Trophoblast cell (in vitro differentiated cells and primary cell): ENCODE results near the gene EYS.

Source experiments
- DNase-seq, 2 donors: peaks; one replicate each; pipeline ENCODE4 v3.0.0-alpha.2; 2016
- H2AFZ ChIP-seq: 2 replicates; pipeline ENCODE4 v1.6.1; 2013; ENCODE audit warnings: low read length, moderate library complexity, mild to moderate bottlenecking; ENCODE audit not compliant: insufficient read depth, poor library complexity
- H2AK5ac ChIP-seq: 2 replicates; pipeline ENCODE4 v1.6.1; 2013; ENCODE audit warnings: mild to moderate bottlenecking, low read length
- H2BK120ac ChIP-seq: 2 replicates; pipeline ENCODE4 v1.6.1; 2013; ENCODE audit warnings: low read length, mild to moderate bottlenecking, moderate library complexity; ENCODE audit not compliant: insufficient read depth, poor library complexity
- H2BK12ac ChIP-seq: 2 replicates; pipeline ENCODE4 v1.6.1; 2013; ENCODE audit warnings: mild to moderate bottlenecking, low read length, moderate library complexity
- H2BK5ac ChIP-seq: 2 replicates; pipeline ENCODE4 v1.6.1; 2013; ENCODE audit warnings: low read length, low read depth, moderate library complexity, mild to moderate bottlenecking; ENCODE audit not compliant: poor library complexity
- H3K14ac ChIP-seq: 2 replicates; pipeline ENCODE4 v1.6.1; 2013; ENCODE audit warnings: mild to moderate bottlenecking, low read length
- H3K18ac ChIP-seq: 2 replicates; pipeline ENCODE4 v1.6.1; 2013; ENCODE audit warnings: mild to moderate bottlenecking, low read length
- H3K23ac ChIP-seq: 2 replicates; pipeline ENCODE4 v1.6.1; 2013; ENCODE audit warnings: low read length
- H3K27ac ChIP-seq: 2 replicates; pipeline ENCODE4 v1.5.1; 2013; ENCODE audit warnings: low read depth, mild to moderate bottlenecking, inconsistent platforms, low read length, moderate library complexity
- H3K27me3 ChIP-seq: 2 replicates; pipeline ENCODE4 v1.6.1; 2013; ENCODE audit warnings: inconsistent platforms, mild to moderate bottlenecking, low read length, moderate library complexity; ENCODE audit not compliant: insufficient read depth
- H3K36me3 ChIP-seq, 2 experiments: 1 replicate in 1 of 2; 2 replicates in 1 of 2; pipeline ENCODE4 v1.6.1; 2013; ENCODE audit warnings: low read length in 2 of 2, mild to moderate bottlenecking in 2 of 2, moderate library complexity in 1 of 2; ENCODE audit not compliant: insufficient read depth in 2 of 2, control insufficient read depth in 1 of 2
- H3K4ac ChIP-seq: 2 replicates; pipeline ENCODE4 v1.6.1; 2013; ENCODE audit warnings: low read depth, mild to moderate bottlenecking, low read length, moderate library complexity
- H3K4me1 ChIP-seq, 2 experiments: 1 replicate in 1 of 2; 2 replicates in 1 of 2; pipeline ENCODE4 v1.6.1; 2013; ENCODE audit warnings: low read length in 2 of 2, mild to moderate bottlenecking in 2 of 2, moderate library complexity in 1 of 2; ENCODE audit not compliant: insufficient read depth in 2 of 2, control insufficient read depth in 1 of 2
- H3K4me2 ChIP-seq: 2 replicates; pipeline ENCODE4 v1.6.1; 2013; ENCODE audit warnings: inconsistent platforms, mild to moderate bottlenecking, low read length, moderate library complexity
- H3K4me3 ChIP-seq: 2 replicates; pipeline ENCODE4 v1.5.1; 2013; ENCODE audit warnings: mild to moderate bottlenecking, low read depth, low read length, inconsistent platforms
- H3K79me1 ChIP-seq: one replicate; pipeline ENCODE4 v1.6.1; 2013; ENCODE audit warnings: low read length
- H3K79me2 ChIP-seq: 2 replicates; pipeline ENCODE4 v1.6.1; 2013; ENCODE audit warnings: low read length, mild to moderate bottlenecking; ENCODE audit not compliant: control insufficient read depth, insufficient read depth, poor library complexity
- H3K9ac ChIP-seq: 2 replicates; pipeline ENCODE4 v1.6.1; 2013; ENCODE audit warnings: mild to moderate bottlenecking, low read length
- H3K9me3 ChIP-seq: 2 replicates; pipeline ENCODE4 v1.6.1; 2013; ENCODE audit warnings: low read depth, mild to moderate bottlenecking, control low read depth, inconsistent platforms, low read length; ENCODE audit not compliant: insufficient read depth
- H4K12ac ChIP-seq: 2 replicates; pipeline ENCODE4 v1.6.1; 2013; ENCODE audit warnings: low read depth, mild to moderate bottlenecking, low read length, moderate library complexity
- H4K8ac ChIP-seq: 2 replicates; pipeline ENCODE4 v1.6.1; 2013; ENCODE audit warnings: low read depth, mild to moderate bottlenecking, low read length, moderate library complexity
- H4K91ac ChIP-seq: one replicate; pipeline ENCODE4 v1.6.1; 2013; ENCODE audit warnings: low read depth, mild to moderate bottlenecking, low read length, moderate library complexity
- WGBS: extraction: QIAGEN DNeasy Blood & Tissue Kit; methylation state at CpG from one replicate; pipeline ENCODE4 v1.1.7; 2013; ENCODE audit warnings: missing lambda C conversion rate; ENCODE audit not compliant: insufficient read length, insufficient coverage; ENCODE audit errors: extremely low coverage; 5-methylcytosine and 5-hydroxymethylcytosine counted together

Gene EYS

DNA sequence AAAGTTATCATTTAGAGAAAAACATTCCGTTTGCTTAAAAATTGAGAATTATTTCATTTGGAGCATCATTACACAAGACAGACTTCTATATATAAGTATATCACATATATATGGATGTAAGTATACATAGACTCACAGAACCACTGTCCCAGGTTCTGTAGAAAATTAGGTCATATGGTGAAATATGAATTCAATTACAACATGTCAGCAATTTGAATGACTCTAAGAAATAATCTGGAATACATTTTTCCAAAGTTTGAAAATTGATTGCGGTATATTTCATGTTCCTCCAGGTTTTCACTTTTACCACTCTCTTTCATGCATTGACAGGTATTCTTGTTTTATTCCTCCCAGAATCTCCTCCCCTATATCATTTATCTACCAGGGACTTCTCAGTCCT is 1179.1 kb downstream of the EYS start:
- no peaks in the 10 kb centered on the region for H3K27me3 ChIP-seq
- no peaks in the 10 kb centered on the region for H3K4me1 ChIP-seq
- DNase-seq, result no peak
- H3K14ac ChIP-seq, result no peak overlapping the region
- H3K9ac ChIP-seq, result no peak overlapping the region
- H3K23ac ChIP-seq, result no peak overlapping the region
- no peak overlapping the region for H3K27ac ChIP-seq
- no peaks in the 10 kb centered on the region for H3K79me2 ChIP-seq
- H4K8ac ChIP-seq, result no peak overlapping the region
- H2BK120ac ChIP-seq, result no peak overlapping the region
- H2BK12ac ChIP-seq, result no peak overlapping the region
- H4K12ac ChIP-seq, result no peak overlapping the region
- H2BK5ac ChIP-seq, result no peak overlapping the region
- WGBS, result no CpG with 5 or more reads among the region's 2 CpGs
- no peak overlapping the region for H4K91ac ChIP-seq
- H3K4me3 ChIP-seq, result no peak overlapping the region
- no peak overlapping the region for H2AFZ ChIP-seq
- no peak overlapping the region for H3K4me2 ChIP-seq
- no peaks in the 10 kb centered on the region for H3K36me3 ChIP-seq
- H3K4ac ChIP-seq, result no peak overlapping the region
- H2AK5ac ChIP-seq, result no peak overlapping the region
- H3K79me1 ChIP-seq, result no peaks in the 10 kb centered on the region
- no peaks in the 10 kb centered on the region for H3K9me3 ChIP-seq
- no peak overlapping the region for H3K18ac ChIP-seq

DNA sequence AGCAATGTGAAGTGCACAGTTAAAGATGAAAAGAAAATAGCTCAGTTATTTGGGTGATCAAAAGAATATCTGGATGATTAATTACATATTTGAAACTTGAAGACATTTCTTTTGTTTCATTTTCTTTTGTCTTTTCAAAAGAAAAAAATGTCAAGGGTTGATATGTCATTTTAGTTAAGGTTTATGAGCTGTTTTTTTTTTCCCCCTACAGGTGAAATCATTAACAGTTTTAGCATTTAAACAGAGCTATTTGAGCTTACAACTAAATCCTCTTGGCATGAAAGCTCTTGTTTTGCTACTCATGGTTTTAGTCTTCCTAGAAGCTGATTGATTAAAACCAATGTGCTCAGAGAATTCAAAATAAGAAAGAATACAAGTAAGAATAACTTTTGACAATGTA is 1184.2 kb downstream of the EYS start:
- Histone ChIP-seq H4K91ac (no peak overlapping the region), H4K12ac (no peak overlapping the region), H3K4me2 (no peak overlapping the region), H3K23ac (no peak overlapping the region), H3K4me3 (no peak overlapping the region), H3K4ac (no peak overlapping the region), H3K79me1 (peaks cover 3% of the 10 kb centered on the region), H2BK120ac (no peak overlapping the region), H3K9me3 (no peaks in the 10 kb centered on the region), H2AFZ (no peak overlapping the region), H2BK12ac (no peak overlapping the region), H3K79me2 (no peaks in the 10 kb centered on the region), H3K14ac (no peak overlapping the region), H3K18ac (no peak overlapping the region), H2BK5ac (no peak overlapping the region), H3K27me3 (no peaks in the 10 kb centered on the region), H2AK5ac (no peak overlapping the region), H3K27ac (no peak overlapping the region), H3K4me1 (no peaks in the 10 kb centered on the region), H3K36me3 (no peaks in the 10 kb centered on the region), H3K9ac (no peak overlapping the region), H4K8ac (no peak overlapping the region)
- no peak for DNase-seq

DNA sequence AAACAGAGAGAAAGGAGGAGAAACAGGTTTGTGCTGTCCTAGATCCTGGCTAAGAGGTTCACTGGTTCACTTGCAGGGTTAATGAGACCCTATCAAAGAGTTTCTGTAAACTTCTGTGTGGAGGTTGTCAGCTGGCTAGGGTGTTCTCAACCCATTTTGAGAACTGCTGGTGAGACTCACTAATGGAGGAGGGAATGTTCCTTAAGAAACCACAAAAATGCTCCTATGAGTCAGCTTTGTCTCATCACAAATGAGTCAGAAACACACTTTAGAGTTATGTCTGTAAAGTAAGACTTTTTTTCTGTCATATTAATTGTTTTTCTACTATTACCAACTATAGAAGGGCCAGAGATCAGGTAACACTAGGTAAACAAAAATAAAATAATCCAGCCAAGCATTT is 1187.0 kb downstream of the EYS start:
- H3K9ac ChIP-seq, result no peak overlapping the region
- no peak overlapping the region for H3K23ac ChIP-seq
- no peak overlapping the region for H2AK5ac ChIP-seq
- no peak overlapping the region for H4K8ac ChIP-seq
- no peak overlapping the region for H3K14ac ChIP-seq
- no peaks in the 10 kb centered on the region for H3K36me3 ChIP-seq
- H3K18ac ChIP-seq, result no peak overlapping the region
- H3K27me3 ChIP-seq, result no peaks in the 10 kb centered on the region
- H3K27ac ChIP-seq, result peak overlapping the region; percentile 37
- peaks cover 3% of the 10 kb centered on the region for H3K79me1 ChIP-seq
- no peaks in the 10 kb centered on the region for H3K4me1 ChIP-seq
- H2BK12ac ChIP-seq, result no peak overlapping the region
- no peaks in the 10 kb centered on the region for H3K79me2 ChIP-seq
- peak; percentile 0 to 57 for DNase-seq
- no peaks in the 10 kb centered on the region for H3K9me3 ChIP-seq
- H4K91ac ChIP-seq, result no peak overlapping the region
- no peak overlapping the region for H3K4me2 ChIP-seq
- H3K4ac ChIP-seq, result no peak overlapping the region
- H2BK5ac ChIP-seq, result no peak overlapping the region
- H4K12ac ChIP-seq, result no peak overlapping the region
- no peak overlapping the region for H2BK120ac ChIP-seq
- H3K4me3 ChIP-seq, result no peak overlapping the region
- no peak overlapping the region for H2AFZ ChIP-seq

DNA sequence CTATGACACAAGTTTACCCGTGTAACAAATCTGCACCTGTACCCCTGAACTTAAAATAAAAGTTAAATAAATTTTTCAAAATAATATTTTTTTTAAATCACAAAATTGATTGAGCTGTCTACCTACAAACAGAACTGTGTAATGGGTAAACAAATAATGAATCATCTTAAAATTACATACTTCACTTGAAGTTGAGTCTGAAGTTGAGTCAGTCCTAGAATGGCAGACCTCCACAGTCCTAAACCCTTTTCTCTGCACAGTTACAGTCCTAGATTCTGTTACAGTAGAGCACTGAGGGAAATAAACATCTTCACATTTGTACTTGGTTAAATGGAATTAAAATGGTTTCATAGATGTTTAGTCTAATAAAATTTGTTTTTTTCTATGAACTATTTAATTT is 1190.6 kb downstream of the EYS start:
- Histone ChIP-seq H3K79me1 (peaks cover 3% of the 10 kb centered on the region), H3K4me2 (no peak overlapping the region), H3K79me2 (no peaks in the 10 kb centered on the region), H2BK120ac (no peak overlapping the region), H2AK5ac (no peak overlapping the region), H3K36me3 (no peaks in the 10 kb centered on the region), H2AFZ (no peak overlapping the region), H4K91ac (no peak overlapping the region), H2BK12ac (no peak overlapping the region), H3K14ac (no peak overlapping the region), H3K18ac (no peak overlapping the region), H3K27me3 (no peaks in the 10 kb centered on the region), H3K4me1 (no peaks in the 10 kb centered on the region), H3K9ac (no peak overlapping the region), H4K8ac (no peak overlapping the region), H3K23ac (no peak overlapping the region), H3K27ac (no peak overlapping the region), H3K4me3 (no peak overlapping the region), H3K4ac (no peak overlapping the region), H2BK5ac (no peak overlapping the region), H4K12ac (no peak overlapping the region), H3K9me3 (no peaks in the 10 kb centered on the region)
- no peak for DNase-seq
- WGBS, result no CpG with 5 or more reads among the region's 1 CpG

DNA sequence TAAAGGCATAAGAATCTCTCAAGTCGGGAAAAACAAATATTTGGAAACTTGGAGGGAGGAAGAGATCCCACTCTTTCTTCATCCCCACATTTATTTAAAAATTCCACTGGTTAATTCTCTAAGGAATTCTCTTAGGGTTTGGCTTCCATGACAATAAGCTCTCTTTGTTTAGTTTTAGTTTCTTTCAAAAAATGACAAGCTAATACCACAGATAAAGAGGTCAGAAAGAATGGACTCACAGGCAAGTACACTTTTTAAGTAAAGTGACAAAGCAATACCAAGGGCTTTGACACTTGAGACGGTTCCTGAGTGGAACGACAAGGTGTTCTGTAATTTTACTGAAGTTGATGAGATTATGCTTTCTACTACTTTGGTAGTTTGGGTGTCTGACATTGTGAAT is 1199.4 kb downstream of the EYS start:
- H3K36me3 ChIP-seq, result no peaks in the 10 kb centered on the region
- no peak overlapping the region for H2BK12ac ChIP-seq
- H3K27ac ChIP-seq, result no peak overlapping the region
- H3K14ac ChIP-seq, result no peak overlapping the region
- DNase-seq, result no peak
- no peaks in the 10 kb centered on the region for H3K9me3 ChIP-seq
- no peak overlapping the region for H3K4ac ChIP-seq
- no peaks in the 10 kb centered on the region for H3K27me3 ChIP-seq
- H2BK5ac ChIP-seq, result no peak overlapping the region
- H2BK120ac ChIP-seq, result no peak overlapping the region
- H3K18ac ChIP-seq, result no peak overlapping the region
- no peak overlapping the region for H2AFZ ChIP-seq
- H3K9ac ChIP-seq, result no peak overlapping the region
- H3K4me3 ChIP-seq, result no peak overlapping the region
- no CpG with 5 or more reads among the region's 3 CpGs for WGBS
- H2AK5ac ChIP-seq, result no peak overlapping the region
- H4K12ac ChIP-seq, result no peak overlapping the region
- H3K23ac ChIP-seq, result no peak overlapping the region
- no peak overlapping the region for H3K4me2 ChIP-seq
- no peaks in the 10 kb centered on the region for H3K4me1 ChIP-seq
- no peak overlapping the region for H4K91ac ChIP-seq
- no peak overlapping the region for H4K8ac ChIP-seq
- H3K79me1 ChIP-seq, result no peaks in the 10 kb centered on the region
- H3K79me2 ChIP-seq, result no peaks in the 10 kb centered on the region
